NB4 (cell line): ENCODE results near the gene ZC3H7A.

Experiments used
- DNase-seq: peaks from one replicate; pipeline ENCODE4 v3.0.0; 2010; ENCODE audit warnings: low read depth
- H3K4me3 ChIP-seq: one replicate; pipeline ENCODE4 v1.5.1; 2011; ENCODE audit warnings: mild to moderate bottlenecking, low read depth, low read length, moderate library complexity
- CTCF ChIP-seq: IDR thresholded peaks from one replicate; pipeline ENCODE4 v1.5.1; 2012; ENCODE audit warnings: low read depth, low read length
- MAX ChIP-seq: IDR thresholded peaks from 2 replicates; pipeline ENCODE4 v1.6.1; 2011; ENCODE audit warnings: low read depth, low read length
- MYC ChIP-seq: IDR thresholded peaks from 2 replicates; pipeline ENCODE4 v1.6.1; 2011; ENCODE audit warnings: low read depth, low read length
- POLR2A ChIP-seq: IDR thresholded peaks from 2 replicates; pipeline ENCODE4 v1.6.1; 2011; ENCODE audit warnings: mild to moderate bottlenecking; ENCODE audit not compliant: insufficient read length; ENCODE audit errors: extremely low read depth

Gene ZC3H7A

GRCh38 chr16:11737713-11738112 is 59.3 kb downstream of the ZC3H7A start:
- TF ChIP-seq CTCF (no peak), MYC (no peak), POLR2A (no peak), MAX (no peak)
- DNase-seq = no peak
- H3K4me3 ChIP-seq = no peak overlapping the region

GRCh38 chr16:11736903-11737302 is 60.2 kb downstream of the ZC3H7A start:
- no peak for DNase-seq
- no peak for TF ChIP-seq MAX
- TF ChIP-seq CTCF = no peak
- TF ChIP-seq MYC = no peak
- TF ChIP-seq POLR2A = no peak
- no peak overlapping the region for H3K4me3 ChIP-seq

GRCh38 chr16:11735787-11736186 is 61.3 kb downstream of the ZC3H7A start:
- no peak overlapping the region for H3K4me3 ChIP-seq

GRCh38 chr16:11734653-11735043 is 62.4 kb downstream of the ZC3H7A start:
- TF ChIP-seq POLR2A (no peak), MAX (no peak), MYC (no peak), CTCF (no peak)
- DNase-seq = no peak
- H3K4me3 ChIP-seq = no peak overlapping the region

More at GRCh38 chr16:11735787-11736186, 61.3 kb downstream of the ZC3H7A start:
- no peak for TF ChIP-seq MYC
- no peak for TF ChIP-seq MAX
- no peak for TF ChIP-seq POLR2A
- no peak for TF ChIP-seq CTCF
- no peak for DNase-seq

GRCh38 chr16:11734025-11734652 is 62.9 kb downstream of the ZC3H7A start:
- TF ChIP-seq CTCF (no peak), MYC (no peak), POLR2A (no peak), MAX (no peak)
- H3K4me3 ChIP-seq = no peak overlapping the region
- DNase-seq = no peak
